Measurements from ENCODE around the gene CCNY. TPM values are rescaled to one million over a fixed set of nuclear protein-coding genes. Genes with fewer than 3 reads are reported as not detected.

The CCNY gene
- total RNA-seq, 2 donors from 2014 or later: 60.5 to 65.9 TPM

- Histone ChIP-seq H3K27me3 (ENCODE audit: control insufficient read depth, insufficient read depth, low read length, poor library complexity, severe bottlenecking) (no peaks in the 10 kb centered on the region), H3K9ac (ENCODE audit: extremely low read depth, low read length, poor library complexity, severe bottlenecking) (no peak overlapping the region), H3K4me1 (ENCODE audit: control insufficient read depth, insufficient read depth, low read length) (peaks cover 2% of the 10 kb centered on the region), H3K9me3 (ENCODE audit: control insufficient read depth, low read length) (no peaks in the 10 kb centered on the region), H3K27ac (ENCODE audit: low read depth, low read length) (no peak overlapping the region), H3K4me3 (ENCODE audit: low read length) (no peak overlapping the region), H3K36me3 (ENCODE audit: control insufficient read depth, insufficient read depth, low read length) (peaks cover 8% of the 10 kb centered on the region)
- no peaks in the 10 kb centered on the region for H3K27me3 Mint-ChIP-seq (ENCODE audit: insufficient read depth)
- WGBS, 2 experiments (ENCODE audit: insufficient coverage in 1 of 2, insufficient read length in 1 of 2): 89 to 96% methylated on average over 4 to 5 of the region's 5 CpGs
- DNase-seq: no peak
- H3K36me3 Mint-ChIP-seq (ENCODE audit: low read depth): peaks cover 32% of the 10 kb centered on the region
- no peak for TF ChIP-seq CTCF (conservative IDR thresholded peaks at IDR 0.05)
- H3K9me3 Mint-ChIP-seq: no peaks in the 10 kb centered on the region
- H3K4me1 Mint-ChIP-seq: no peaks in the 10 kb centered on the region
- no peak overlapping the region for H3K27ac Mint-ChIP-seq
- no peak overlapping the region for H3K4me3 Mint-ChIP-seq
These were observed 13.7 kb upstream of the CCNY start for GRCh38 chr10:35322636-35323035.

- no peak for TF ChIP-seq CTCF (conservative IDR thresholded peaks at IDR 0.05)
- no peak overlapping the region for H3K27ac Mint-ChIP-seq
- Histone ChIP-seq H3K4me3 (ENCODE audit: low read length) (no peak overlapping the region), H3K36me3 (ENCODE audit: control insufficient read depth, insufficient read depth, low read length) (peaks cover 8% of the 10 kb centered on the region), H3K9me3 (ENCODE audit: control insufficient read depth, low read length) (no peaks in the 10 kb centered on the region), H3K9ac (ENCODE audit: extremely low read depth, low read length, poor library complexity, severe bottlenecking) (no peak overlapping the region), H3K27ac (ENCODE audit: low read depth, low read length) (no peak overlapping the region), H3K4me1 (ENCODE audit: control insufficient read depth, insufficient read depth, low read length) (peaks cover 5% of the 10 kb centered on the region), H3K27me3 (ENCODE audit: control insufficient read depth, insufficient read depth, low read length, poor library complexity, severe bottlenecking) (no peaks in the 10 kb centered on the region)
- H3K36me3 Mint-ChIP-seq (ENCODE audit: low read depth): peaks cover 24% of the 10 kb centered on the region
- no peaks in the 10 kb centered on the region for H3K27me3 Mint-ChIP-seq (ENCODE audit: insufficient read depth)
- no peak overlapping the region for H3K4me3 Mint-ChIP-seq
- 93% methylated on average over 3 of the region's 3 CpGs for WGBS, 2 experiments (ENCODE audit: insufficient coverage in 1 of 2, insufficient read length in 1 of 2)
- peaks cover 4% of the 10 kb centered on the region for H3K4me1 Mint-ChIP-seq
- no peak for DNase-seq
- no peaks in the 10 kb centered on the region for H3K9me3 Mint-ChIP-seq
These were observed 12.1 kb upstream of the CCNY start for GRCh38 chr10:35324196-35324595.

GRCh38 chr10:35326466-35327235, 9.7 kb upstream of the CCNY start:
- Histone ChIP-seq H3K9ac (ENCODE audit: extremely low read depth, low read length, poor library complexity, severe bottlenecking) (no peak overlapping the region), H3K36me3 (ENCODE audit: control insufficient read depth, insufficient read depth, low read length) (peaks cover 5% of the 10 kb centered on the region), H3K27ac (ENCODE audit: low read depth, low read length) (no peak overlapping the region), H3K9me3 (ENCODE audit: control insufficient read depth, low read length) (no peaks in the 10 kb centered on the region), H3K4me1 (ENCODE audit: control insufficient read depth, insufficient read depth, low read length) (peaks cover 8% of the 10 kb centered on the region), H3K4me3 (ENCODE audit: low read length) (no peak overlapping the region), H3K27me3 (ENCODE audit: control insufficient read depth, insufficient read depth, low read length, poor library complexity, severe bottlenecking) (no peaks in the 10 kb centered on the region)
- no peak for TF ChIP-seq CTCF (conservative IDR thresholded peaks at IDR 0.05)
- no peak overlapping the region for H3K4me3 Mint-ChIP-seq
- H3K36me3 Mint-ChIP-seq (ENCODE audit: low read depth): peaks cover 12% of the 10 kb centered on the region
- 92 to 100% methylated on average over 8 of the region's 9 CpGs for WGBS, 2 experiments (ENCODE audit: insufficient coverage in 1 of 2, insufficient read length in 1 of 2)
- H3K4me1 Mint-ChIP-seq: peaks cover 16% of the 10 kb centered on the region
- H3K9me3 Mint-ChIP-seq: no peaks in the 10 kb centered on the region
- no peak for DNase-seq
- no peak overlapping the region for H3K27ac Mint-ChIP-seq
- H3K27me3 Mint-ChIP-seq (ENCODE audit: insufficient read depth): no peaks in the 10 kb centered on the region
